K562 (cell line): ENCODE results near the gene CLIP2. TPM values are rescaled to one million over a fixed set of nuclear protein-coding genes. Genes with fewer than 3 reads are reported as not detected.
A peak's percentile ranks its signal among the peaks of the same experiment; 100 is the strongest.

Experiments
- PHF20 ChIP-seq: fragments of 450-650 bp; IDR thresholded peaks from 2 replicates; pipeline ENCODE4 v1.6.1; 2018; ENCODE audit not compliant: partially characterized antibody
- RAD51 ChIP-seq: fragments of 450-650 bp; IDR thresholded peaks from 2 replicates; pipeline ENCODE4 v1.7.1; 2016; ENCODE audit warnings: low read depth, mild to moderate bottlenecking, borderline replicate concordance
- YBX1 ChIP-seq: fragments of 450-650 bp; IDR thresholded peaks from 2 replicates; pipeline ENCODE4 v1.7.1; 2016; ENCODE audit warnings: mild to moderate bottlenecking
- ZNF165 ChIP-seq: fragments of 250-450 bp; sonication (Bioruptor Pico); IDR thresholded peaks from 2 replicates; pipeline ENCODE4 v1.4.0; 2020; ENCODE audit warnings: borderline replicate concordance
- polyA plus RNA-seq, 8 experiments: library from polyadenylated mRNA; depleted of rRNA in 4 of 8; stranded (reverse) in 5 of 8; unstranded in 3 of 8; fragments of >200 nt; fragmentation: Nextera tagmentation in 2 of 8; fragmentation: Illumina TruSeq in 1 of 8; extraction: Ambion mirVana in 2 of 8; extraction: Trizol in 1 of 8; gene quantifications; 2 replicates each; pipeline versions ENCODE4 v1.2.1 to v1.2.3, GENCODE V29; 2011 to 2014; ENCODE audit warnings: inconsistent platforms in 1 of 8, missing spikeins in 1 of 8
- total RNA-seq, 7 experiments: library from RNA; depleted of rRNA in 6 of 7; stranded (reverse); fragments of >200 nt in 6 of 7; fragmentation: Illumina TruSeq in 2 of 7; extraction: Trizol in 2 of 7; gene quantifications; 2 replicates each; pipeline versions ENCODE4 v1.2.1 to v1.2.3, GENCODE V29; 2011 to 2021; ENCODE audit warnings: low replicate concordance in 1 of 7
- TF ChIP-seq, protein P1 (sequence below), 2 experiments: fragments of 450-650 bp; IDR thresholded peaks; 2 replicates each; pipeline ENCODE4 v1.6.1; 2016; ENCODE audit warnings: mild to moderate bottlenecking in 2 of 2, borderline replicate concordance in 1 of 2, low read depth in 1 of 2, moderate library complexity in 1 of 2
- TF ChIP-seq, protein P2 (sequence below): fragments of 250-450 bp; sonication (Bioruptor Pico); IDR thresholded peaks from 2 replicates; pipeline ENCODE4 v1.4.0; 2020
- TF ChIP-seq, protein P3 (sequence below): fragments of 450-650 bp; IDR thresholded peaks from 2 replicates; pipeline ENCODE4 v1.6.1; 2016; ENCODE audit warnings: mild to moderate bottlenecking
- TF ChIP-seq, protein P4 (sequence below): fragments of 450-650 bp; IDR thresholded peaks from 2 replicates; pipeline ENCODE4 v1.6.1; 2014; ENCODE audit warnings: low read depth, mild to moderate bottlenecking, moderate library complexity, borderline replicate concordance

CLIP2 gene
- total and polyA plus RNA-seq, 9 of the 15 experiments (the other 6 are each of a cell fraction or from before 2014, with no cell fraction given) = 0.07 to 5.4 (median 2.1) TPM

DNA sequence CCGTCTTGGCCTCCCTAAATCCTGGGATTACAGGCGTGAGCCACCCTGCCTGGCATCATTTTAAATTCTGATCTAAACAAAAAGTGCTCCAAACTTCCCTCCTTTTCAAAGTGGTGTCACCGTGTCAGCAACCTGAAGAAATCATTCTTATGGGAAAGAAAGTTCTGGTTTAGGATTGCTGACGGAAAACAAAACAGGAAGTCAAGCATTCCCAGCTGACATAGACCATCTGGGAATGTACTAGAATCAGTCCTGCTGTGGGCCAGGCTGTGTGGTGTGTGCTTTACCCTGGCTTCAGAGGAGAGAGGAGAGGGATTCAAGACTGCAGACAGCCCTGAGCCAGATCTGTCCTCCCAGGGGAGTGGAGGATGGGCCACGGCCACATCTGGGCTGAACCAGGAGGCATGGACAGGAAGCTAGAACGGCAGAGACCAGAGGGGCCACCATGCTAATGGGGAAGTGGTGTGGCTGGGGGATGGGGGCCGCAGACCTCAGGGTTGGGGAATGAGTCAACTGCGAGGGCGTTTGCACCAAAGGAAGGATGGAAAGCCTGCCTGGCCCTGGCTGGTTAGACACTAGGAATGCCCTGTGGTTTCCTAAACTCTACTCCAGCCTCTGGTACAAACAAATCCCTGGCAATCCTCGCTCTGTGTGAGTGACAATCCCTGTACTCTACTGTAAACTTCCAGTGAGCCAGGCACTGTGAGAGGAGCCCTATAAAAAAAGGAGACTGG, 16.7 kb upstream of the CLIP2 start (continued):
- TF ChIP-seq PHF20 (no peak), RAD51 (no peak), YBX1 (no peak), ZNF165 (CRISPR knock-in tag) (no peak)
- TF ChIP-seq, protein P1, sequence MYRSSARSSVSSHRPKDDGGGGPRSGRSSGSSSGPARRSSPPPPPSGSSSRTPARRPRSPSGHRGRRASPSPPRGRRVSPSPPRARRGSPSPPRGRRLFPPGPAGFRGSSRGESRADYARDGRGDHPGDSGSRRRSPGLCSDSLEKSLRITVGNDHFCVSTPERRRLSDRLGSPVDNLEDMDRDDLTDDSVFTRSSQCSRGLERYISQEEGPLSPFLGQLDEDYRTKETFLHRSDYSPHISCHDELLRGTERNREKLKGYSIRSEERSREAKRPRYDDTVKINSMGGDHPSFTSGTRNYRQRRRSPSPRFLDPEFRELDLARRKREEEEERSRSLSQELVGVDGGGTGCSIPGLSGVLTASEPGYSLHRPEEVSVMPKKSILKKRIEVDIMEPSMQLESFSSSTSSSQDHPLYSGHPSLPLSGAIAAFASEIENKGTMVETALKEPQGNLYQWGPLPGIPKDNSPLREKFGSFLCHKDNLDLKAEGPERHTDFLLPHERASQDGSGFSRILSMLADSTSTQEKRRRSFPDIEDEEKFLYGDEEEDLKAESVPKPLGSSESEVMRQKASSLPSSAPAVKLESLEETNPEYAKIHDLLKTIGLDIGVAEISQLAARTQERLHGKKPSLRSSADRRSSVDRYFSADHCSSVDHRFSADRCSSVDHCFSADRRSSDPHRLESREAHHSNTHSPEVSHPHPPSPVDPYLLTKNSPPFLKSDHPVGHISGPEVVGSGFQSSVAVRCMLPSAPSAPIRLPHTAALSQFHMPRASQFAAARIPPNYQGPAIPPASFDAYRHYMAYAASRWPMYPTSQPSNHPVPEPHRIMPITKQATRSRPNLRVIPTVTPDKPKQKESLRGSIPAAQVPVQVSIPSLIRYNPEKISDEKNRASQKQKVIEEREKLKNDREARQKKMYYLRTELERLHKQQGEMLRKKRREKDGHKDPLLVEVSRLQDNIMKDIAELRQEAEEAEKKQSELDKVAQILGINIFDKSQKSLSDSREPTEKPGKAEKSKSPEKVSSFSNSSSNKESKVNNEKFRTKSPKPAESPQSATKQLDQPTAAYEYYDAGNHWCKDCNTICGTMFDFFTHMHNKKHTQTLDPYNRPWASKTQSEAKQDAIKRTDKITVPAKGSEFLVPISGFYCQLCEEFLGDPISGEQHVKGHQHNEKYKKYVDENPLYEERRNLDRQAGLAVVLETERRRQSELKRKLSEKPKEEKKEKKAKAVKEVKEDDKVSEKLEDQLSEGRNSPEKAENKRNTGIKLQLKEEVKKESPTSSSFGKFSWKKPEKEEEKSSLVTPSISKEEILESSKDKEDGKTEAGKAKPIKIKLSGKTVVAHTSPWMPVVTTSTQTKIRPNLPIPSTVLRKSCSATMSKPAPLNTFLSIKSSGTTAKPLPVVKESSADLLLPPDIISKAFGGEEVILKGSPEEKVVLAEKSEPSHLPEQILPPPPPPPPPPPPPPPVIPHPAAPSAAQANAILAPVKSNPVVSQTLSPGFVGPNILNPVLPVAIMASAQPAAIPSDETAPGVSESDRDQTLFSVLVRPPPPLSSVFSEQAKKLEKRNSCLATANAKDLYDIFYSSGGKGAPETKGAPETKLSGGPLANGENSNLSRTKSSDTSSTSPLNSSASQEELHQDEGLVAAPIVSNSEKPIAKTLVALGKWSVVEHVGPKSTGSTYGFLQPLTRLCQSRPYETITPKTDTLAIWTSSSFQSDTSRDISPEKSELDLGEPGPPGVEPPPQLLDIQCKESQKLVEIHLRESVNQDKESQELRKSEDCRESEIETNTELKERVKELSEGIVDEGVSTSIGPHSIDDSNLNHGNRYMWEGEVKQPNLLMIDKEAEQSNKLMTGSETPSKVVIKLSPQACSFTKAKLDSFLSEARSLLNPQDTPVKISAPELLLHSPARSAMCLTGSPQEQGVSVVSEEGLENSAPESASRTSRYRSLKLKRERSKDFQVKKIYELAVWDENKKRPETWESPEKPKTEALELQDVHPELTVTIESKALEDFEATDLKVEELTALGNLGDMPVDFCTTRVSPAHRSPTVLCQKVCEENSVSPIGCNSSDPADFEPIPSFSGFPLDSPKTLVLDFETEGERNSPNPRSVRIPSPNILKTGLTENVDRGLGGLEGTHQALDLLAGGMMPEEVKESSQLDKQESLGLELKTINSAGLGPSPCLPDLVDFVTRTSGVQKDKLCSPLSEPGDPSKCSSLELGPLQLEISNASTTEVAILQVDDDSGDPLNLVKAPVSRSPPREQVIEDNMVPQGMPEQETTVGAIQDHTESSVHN (IDR thresholded peaks at IDR 0.05; ENCODE audit: borderline replicate concordance in 1 of 2, low read depth in 1 of 2) = 0 out of 4 replicates have a peak, but pooled peaks of 1 of the 2 experiments have one; percentile 28
- TF ChIP-seq, protein P2, sequence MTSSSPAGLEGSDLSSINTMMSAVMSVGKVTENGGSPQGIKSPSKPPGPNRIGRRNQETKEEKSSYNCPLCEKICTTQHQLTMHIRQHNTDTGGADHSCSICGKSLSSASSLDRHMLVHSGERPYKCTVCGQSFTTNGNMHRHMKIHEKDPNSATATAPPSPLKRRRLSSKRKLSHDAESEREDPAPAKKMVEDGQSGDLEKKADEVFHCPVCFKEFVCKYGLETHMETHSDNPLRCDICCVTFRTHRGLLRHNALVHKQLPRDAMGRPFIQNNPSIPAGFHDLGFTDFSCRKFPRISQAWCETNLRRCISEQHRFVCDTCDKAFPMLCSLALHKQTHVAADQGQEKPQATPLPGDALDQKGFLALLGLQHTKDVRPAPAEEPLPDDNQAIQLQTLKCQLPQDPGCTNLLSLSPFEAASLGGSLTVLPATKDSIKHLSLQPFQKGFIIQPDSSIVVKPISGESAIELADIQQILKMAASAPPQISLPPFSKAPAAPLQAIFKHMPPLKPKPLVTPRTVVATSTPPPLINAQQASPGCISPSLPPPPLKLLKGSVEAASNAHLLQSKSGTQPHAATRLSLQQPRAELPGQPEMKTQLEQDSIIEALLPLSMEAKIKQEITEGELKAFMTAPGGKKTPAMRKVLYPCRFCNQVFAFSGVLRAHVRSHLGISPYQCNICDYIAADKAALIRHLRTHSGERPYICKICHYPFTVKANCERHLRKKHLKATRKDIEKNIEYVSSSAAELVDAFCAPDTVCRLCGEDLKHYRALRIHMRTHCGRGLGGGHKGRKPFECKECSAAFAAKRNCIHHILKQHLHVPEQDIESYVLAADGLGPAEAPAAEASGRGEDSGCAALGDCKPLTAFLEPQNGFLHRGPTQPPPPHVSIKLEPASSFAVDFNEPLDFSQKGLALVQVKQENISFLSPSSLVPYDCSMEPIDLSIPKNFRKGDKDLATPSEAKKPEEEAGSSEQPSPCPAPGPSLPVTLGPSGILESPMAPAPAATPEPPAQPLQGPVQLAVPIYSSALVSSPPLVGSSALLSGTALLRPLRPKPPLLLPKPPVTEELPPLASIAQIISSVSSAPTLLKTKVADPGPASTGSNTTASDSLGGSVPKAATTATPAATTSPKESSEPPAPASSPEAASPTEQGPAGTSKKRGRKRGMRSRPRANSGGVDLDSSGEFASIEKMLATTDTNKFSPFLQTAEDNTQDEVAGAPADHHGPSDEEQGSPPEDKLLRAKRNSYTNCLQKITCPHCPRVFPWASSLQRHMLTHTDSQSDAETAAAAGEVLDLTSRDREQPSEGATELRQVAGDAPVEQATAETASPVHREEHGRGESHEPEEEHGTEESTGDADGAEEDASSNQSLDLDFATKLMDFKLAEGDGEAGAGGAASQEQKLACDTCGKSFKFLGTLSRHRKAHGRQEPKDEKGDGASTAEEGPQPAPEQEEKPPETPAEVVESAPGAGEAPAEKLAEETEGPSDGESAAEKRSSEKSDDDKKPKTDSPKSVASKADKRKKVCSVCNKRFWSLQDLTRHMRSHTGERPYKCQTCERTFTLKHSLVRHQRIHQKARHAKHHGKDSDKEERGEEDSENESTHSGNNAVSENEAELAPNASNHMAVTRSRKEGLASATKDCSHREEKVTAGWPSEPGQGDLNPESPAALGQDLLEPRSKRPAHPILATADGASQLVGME = no peak
- TF ChIP-seq, protein P3, sequence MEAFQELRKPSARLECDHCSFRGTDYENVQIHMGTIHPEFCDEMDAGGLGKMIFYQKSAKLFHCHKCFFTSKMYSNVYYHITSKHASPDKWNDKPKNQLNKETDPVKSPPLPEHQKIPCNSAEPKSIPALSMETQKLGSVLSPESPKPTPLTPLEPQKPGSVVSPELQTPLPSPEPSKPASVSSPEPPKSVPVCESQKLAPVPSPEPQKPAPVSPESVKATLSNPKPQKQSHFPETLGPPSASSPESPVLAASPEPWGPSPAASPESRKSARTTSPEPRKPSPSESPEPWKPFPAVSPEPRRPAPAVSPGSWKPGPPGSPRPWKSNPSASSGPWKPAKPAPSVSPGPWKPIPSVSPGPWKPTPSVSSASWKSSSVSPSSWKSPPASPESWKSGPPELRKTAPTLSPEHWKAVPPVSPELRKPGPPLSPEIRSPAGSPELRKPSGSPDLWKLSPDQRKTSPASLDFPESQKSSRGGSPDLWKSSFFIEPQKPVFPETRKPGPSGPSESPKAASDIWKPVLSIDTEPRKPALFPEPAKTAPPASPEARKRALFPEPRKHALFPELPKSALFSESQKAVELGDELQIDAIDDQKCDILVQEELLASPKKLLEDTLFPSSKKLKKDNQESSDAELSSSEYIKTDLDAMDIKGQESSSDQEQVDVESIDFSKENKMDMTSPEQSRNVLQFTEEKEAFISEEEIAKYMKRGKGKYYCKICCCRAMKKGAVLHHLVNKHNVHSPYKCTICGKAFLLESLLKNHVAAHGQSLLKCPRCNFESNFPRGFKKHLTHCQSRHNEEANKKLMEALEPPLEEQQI = no peak
- TF ChIP-seq, protein P4, sequence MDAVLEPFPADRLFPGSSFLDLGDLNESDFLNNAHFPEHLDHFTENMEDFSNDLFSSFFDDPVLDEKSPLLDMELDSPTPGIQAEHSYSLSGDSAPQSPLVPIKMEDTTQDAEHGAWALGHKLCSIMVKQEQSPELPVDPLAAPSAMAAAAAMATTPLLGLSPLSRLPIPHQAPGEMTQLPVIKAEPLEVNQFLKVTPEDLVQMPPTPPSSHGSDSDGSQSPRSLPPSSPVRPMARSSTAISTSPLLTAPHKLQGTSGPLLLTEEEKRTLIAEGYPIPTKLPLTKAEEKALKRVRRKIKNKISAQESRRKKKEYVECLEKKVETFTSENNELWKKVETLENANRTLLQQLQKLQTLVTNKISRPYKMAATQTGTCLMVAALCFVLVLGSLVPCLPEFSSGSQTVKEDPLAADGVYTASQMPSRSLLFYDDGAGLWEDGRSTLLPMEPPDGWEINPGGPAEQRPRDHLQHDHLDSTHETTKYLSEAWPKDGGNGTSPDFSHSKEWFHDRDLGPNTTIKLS = no peak
